Kidney epithelial cell (primary cell): Measurements from ENCODE around the gene AMDHD2. TPM values are rescaled to one million over a fixed set of nuclear protein-coding genes. Genes with fewer than 3 reads are reported as not detected.

Experiments
- DNase-seq: peaks from one replicate; pipeline ENCODE4 v3.0.0-alpha.2; 2010; ENCODE audit warnings: low read depth
- H3K27me3 ChIP-seq: 2 replicates; pipeline ENCODE4 v1.6.0; 2011; ENCODE audit warnings: low read length; ENCODE audit not compliant: control insufficient read depth, insufficient read depth
- H3K36me3 ChIP-seq: 2 replicates; pipeline ENCODE4 v1.5.1; 2011; ENCODE audit warnings: low read length; ENCODE audit not compliant: control insufficient read depth, insufficient read depth
- H3K4me3 ChIP-seq: 2 replicates; pipeline ENCODE4 v1.5.1; 2011; ENCODE audit warnings: low read depth, mild to moderate bottlenecking, control low read depth, low read length
- CTCF ChIP-seq: IDR thresholded peaks from 2 replicates; pipeline ENCODE4 v1.5.1; 2011; ENCODE audit warnings: mild to moderate bottlenecking, moderate library complexity, low read length, control low read depth, inconsistent platforms; ENCODE audit not compliant: insufficient read depth, poor library complexity, severe bottlenecking
- total RNA-seq: library from RNA; depleted of rRNA; stranded (reverse); fragments of >200 nt; gene quantifications from 2 replicates; pipeline ENCODE4 v1.2.3, GENCODE V29; 2015

Gene AMDHD2
- total RNA-seq, 1 donor from 2014 or later, result 76.0 TPM

GRCh38 chr16:2516391-2517240 is 3.6 kb upstream of the AMDHD2 start:
- Histone ChIP-seq H3K4me3 (no peak overlapping the region), H3K27me3 (no peaks in the 10 kb centered on the region), H3K36me3 (peaks cover 3% of the 10 kb centered on the region)
- no peak for TF ChIP-seq CTCF
- no peak for DNase-seq

DNA sequence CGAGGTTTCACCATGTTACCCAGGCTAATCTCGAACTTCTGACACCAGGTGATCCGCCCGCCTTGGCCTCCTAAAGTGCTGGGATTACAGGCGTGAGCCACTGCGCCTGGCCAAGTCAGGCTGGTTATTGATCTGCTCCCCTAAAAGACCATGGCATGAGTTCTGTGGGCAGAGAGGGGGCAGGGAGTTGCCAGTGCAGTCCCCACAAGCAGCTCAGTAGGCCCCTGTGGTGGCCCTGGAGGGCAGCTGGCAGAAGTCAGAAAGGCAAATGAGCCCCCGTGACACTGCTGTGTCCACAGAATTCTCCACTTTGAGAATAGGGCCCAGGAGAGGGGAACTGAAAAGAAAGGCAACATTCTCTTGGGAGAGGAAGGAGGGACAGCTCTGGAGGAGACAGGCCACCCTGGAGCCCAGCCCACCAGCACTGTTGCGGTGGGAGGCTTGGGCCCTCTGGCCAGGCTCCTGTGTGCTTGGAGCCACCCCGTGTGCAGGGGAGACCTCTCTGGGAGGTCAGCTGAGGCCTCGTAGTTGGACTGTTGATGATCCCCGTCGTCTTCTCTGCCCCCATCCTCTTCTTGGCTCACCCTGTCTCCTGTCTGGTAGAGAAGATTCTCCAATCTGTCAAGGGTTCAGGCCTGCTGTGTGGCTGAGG is 2.1 kb upstream of the AMDHD2 start:
- TF ChIP-seq CTCF, result no peak
- Histone ChIP-seq H3K36me3 (peaks cover 3% of the 10 kb centered on the region), H3K4me3 (no peak overlapping the region), H3K27me3 (no peaks in the 10 kb centered on the region)
- DNase-seq, result no peak

DNA sequence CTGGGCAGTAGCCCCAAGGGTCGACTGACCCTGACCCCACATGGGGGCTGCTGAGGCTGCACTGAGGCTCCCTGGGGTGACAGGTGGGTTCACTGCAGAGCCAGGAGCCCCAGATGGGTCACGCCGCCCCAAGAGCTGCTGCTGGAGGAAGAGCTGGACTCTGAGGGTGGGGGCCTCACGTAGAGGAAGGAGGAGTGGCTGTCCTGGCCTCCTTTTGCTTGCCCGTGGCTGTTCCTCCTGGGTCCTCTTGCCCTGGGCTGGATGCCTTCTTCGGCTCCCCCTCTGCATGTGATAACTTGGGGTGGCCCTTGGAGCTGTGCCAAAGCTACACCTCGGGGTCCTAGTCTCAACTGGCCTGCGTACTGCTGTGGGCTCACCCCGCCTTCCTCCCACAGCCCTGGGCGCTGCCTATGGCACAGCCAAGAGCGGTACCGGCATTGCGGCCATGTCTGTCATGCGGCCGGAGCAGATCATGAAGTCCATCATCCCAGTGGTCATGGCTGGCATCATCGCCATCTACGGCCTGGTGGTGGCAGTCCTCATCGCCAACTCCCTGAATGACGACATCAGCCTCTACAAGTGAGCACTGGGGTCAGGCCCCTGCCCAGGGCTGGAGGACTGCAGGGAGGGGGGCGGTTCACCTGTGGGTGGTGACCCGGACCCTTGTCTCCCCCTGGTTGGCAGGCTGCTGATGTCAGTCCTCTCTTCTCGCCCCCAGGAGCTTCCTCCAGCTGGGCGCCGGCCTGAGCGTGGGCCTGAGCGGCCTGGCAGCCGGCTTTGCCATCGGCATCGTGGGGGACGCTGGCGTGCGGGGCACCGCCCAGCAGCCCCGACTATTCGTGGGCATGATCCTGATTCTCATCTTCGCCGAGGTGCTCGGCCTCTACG is 1.1 kb upstream of the AMDHD2 start:
- peaks cover 5% of the 10 kb centered on the region for H3K36me3 ChIP-seq
- TF ChIP-seq CTCF, result no peak
- no peak for DNase-seq
- no peak overlapping the region for H3K4me3 ChIP-seq
- H3K27me3 ChIP-seq, result no peaks in the 10 kb centered on the region

GRCh38 chr16:2519711-2520080 is 475 bp upstream of the AMDHD2 start:
- H3K4me3 ChIP-seq, result no peak overlapping the region
- H3K36me3 ChIP-seq, result peaks cover 5% of the 10 kb centered on the region
- TF ChIP-seq CTCF, result no peak
- no peak for DNase-seq
- H3K27me3 ChIP-seq, result no peaks in the 10 kb centered on the region

GRCh38 chr16:2520784-2521531 is 787 bp downstream of the AMDHD2 start:
- Histone ChIP-seq H3K4me3 (peak overlapping the region; percentile 70), H3K36me3 (peaks cover 6% of the 10 kb centered on the region), H3K27me3 (no peaks in the 10 kb centered on the region)
- no peak for TF ChIP-seq CTCF
- DNase-seq, result no peak
